Fibroblast of lung (primary cell): ENCODE measurements around the gene CAMKMT. TPM values are rescaled to one million over a fixed set of nuclear protein-coding genes. Genes with fewer than 3 reads are reported as not detected.

Experiments
- DNase-seq, 2 donors: peaks; one replicate each; pipeline versions ENCODE4 v3.0.0 to v3.0.0-alpha.2; 2010; ENCODE audit warnings: low read depth in 2 of 2
- H2AFZ ChIP-seq: 2 replicates; pipeline ENCODE4 v1.5.1; 2012; ENCODE audit warnings: low read length, control low read depth, inconsistent platforms
- H3K27ac ChIP-seq: 2 replicates; pipeline ENCODE4 v1.5.1; 2011; ENCODE audit warnings: low read length, control low read depth; ENCODE audit not compliant: insufficient read depth
- H3K27me3 ChIP-seq: 2 replicates; pipeline ENCODE4 v1.5.1; 2011; ENCODE audit warnings: mild to moderate bottlenecking, low read length; ENCODE audit not compliant: control insufficient read depth, insufficient read depth
- H3K36me3 ChIP-seq: 2 replicates; pipeline ENCODE4 v1.5.1; 2011; ENCODE audit warnings: low read length; ENCODE audit not compliant: control insufficient read depth, insufficient read depth
- H3K4me1 ChIP-seq: 2 replicates; pipeline ENCODE4 v1.5.1; 2011; ENCODE audit warnings: low read length; ENCODE audit not compliant: control insufficient read depth, insufficient read depth; ENCODE audit errors: extremely low read depth
- H3K4me2 ChIP-seq: 2 replicates; pipeline ENCODE4 v1.5.1; 2011; ENCODE audit warnings: low read length, control low read depth; ENCODE audit not compliant: insufficient read depth; ENCODE audit errors: extremely low read depth
- H3K4me3 ChIP-seq, 4 experiments: fragments of 200-600 bp in 1 of 4; sonication (generic) in 1 of 4; replicated peaks in 1 of 4; 2 replicates each; pipeline ENCODE4 v1.5.1; 2011 to 2016; ENCODE audit warnings: low read length in 4 of 4, low read depth in 3 of 4, mild to moderate bottlenecking in 3 of 4, control low read depth in 2 of 4, inconsistent platforms in 1 of 4, mixed read lengths in 1 of 4; ENCODE audit not compliant: insufficient read depth in 1 of 4; ENCODE audit errors: control extremely low read depth in 1 of 4
- H3K79me2 ChIP-seq: 2 replicates; pipeline ENCODE4 v1.5.1; 2012; ENCODE audit warnings: mild to moderate bottlenecking, low read length, inconsistent platforms; ENCODE audit not compliant: control insufficient read depth, insufficient read depth
- H3K9ac ChIP-seq: 2 replicates; pipeline ENCODE4 v1.5.1; 2011; ENCODE audit warnings: mild to moderate bottlenecking, low read length, control low read depth; ENCODE audit not compliant: insufficient read depth
- H3K9me3 ChIP-seq: 2 replicates; pipeline ENCODE4 v1.5.1; 2012; ENCODE audit warnings: low read depth, low read length; ENCODE audit not compliant: control insufficient read depth, insufficient read depth
- H4K20me1 ChIP-seq: 2 replicates; pipeline ENCODE4 v1.5.1; 2011; ENCODE audit warnings: low read length; ENCODE audit not compliant: control insufficient read depth, insufficient read depth; ENCODE audit errors: extremely low read depth
- CTCF ChIP-seq, 2 donors: IDR thresholded peaks in 1 of 2; conservative IDR thresholded peaks in 1 of 2; 1 replicate in 1 of 2; 2 replicates in 1 of 2; pipeline ENCODE4 v1.5.1; 2011 to 2012; ENCODE audit warnings: low read length in 2 of 2, control low read depth in 1 of 2, inconsistent platforms in 1 of 2, low read depth in 1 of 2, mild to moderate bottlenecking in 1 of 2
- EZH2 ChIP-seq: IDR thresholded peaks from 2 replicates; pipeline ENCODE4 v1.5.1; 2012; ENCODE audit warnings: low read length, control low read depth, mild to moderate bottlenecking; ENCODE audit errors: missing control alignments
- polyA plus RNA-seq, 2 donors: library from polyadenylated mRNA; depleted of rRNA in 1 of 2; stranded (reverse) in 1 of 2; unstranded in 1 of 2; fragments of >200 nt; gene quantifications; 2 replicates each; pipeline ENCODE4 v1.2.1, GENCODE V29; 2011 to 2012; ENCODE audit warnings: missing spikeins in 1 of 2
- total RNA-seq: library from RNA; depleted of rRNA; stranded (reverse); fragments of >200 nt; gene quantifications from 2 replicates; pipeline ENCODE4 v1.2.1, GENCODE V29; 2014

Gene CAMKMT
- total and polyA plus RNA-seq, 2 donors (not counting 1 experiment from before 2014, with no cell fraction given), result 7.9 to 11.6 TPM

GRCh38 chr2:44470151-44470550 lies 108.4 kb downstream of the CAMKMT start:
- Histone ChIP-seq H3K4me3 (no peak overlapping the region), H3K9ac (no peak overlapping the region), H4K20me1 (no peaks in the 10 kb centered on the region), H3K9me3 (no peaks in the 10 kb centered on the region), H3K79me2 (no peaks in the 10 kb centered on the region), H3K4me1 (no peaks in the 10 kb centered on the region), H3K4me2 (no peak overlapping the region), H3K27ac (no peak overlapping the region), H3K27me3 (no peaks in the 10 kb centered on the region), H3K36me3 (no peaks in the 10 kb centered on the region), H2AFZ (no peak overlapping the region)
- DNase-seq, result no peak
- TF ChIP-seq CTCF (conservative IDR thresholded peaks at IDR 0.05 in 1 of 2, IDR thresholded peaks at IDR 0.05 in 1 of 2; ENCODE audit: low read depth in 1 of 2, low read length in 2 of 2) (no peak), EZH2 (no peak)

- no peaks in the 10 kb centered on the region for H4K20me1 ChIP-seq
- H3K36me3 ChIP-seq, result no peaks in the 10 kb centered on the region
- no peaks in the 10 kb centered on the region for H3K27me3 ChIP-seq
- H3K9me3 ChIP-seq, result no peaks in the 10 kb centered on the region
- H3K9ac ChIP-seq, result no peak overlapping the region
- TF ChIP-seq EZH2 (no peak), CTCF (conservative IDR thresholded peaks at IDR 0.05 in 1 of 2, IDR thresholded peaks at IDR 0.05 in 1 of 2; ENCODE audit: low read depth in 1 of 2, low read length in 2 of 2) (no peak)
- H3K27ac ChIP-seq, result no peak overlapping the region
- no peaks in the 10 kb centered on the region for H3K79me2 ChIP-seq
- H3K4me2 ChIP-seq, result no peak overlapping the region
- H2AFZ ChIP-seq, result no peak overlapping the region
- no peak for DNase-seq
- H3K4me3 ChIP-seq, result no peak overlapping the region
- no peaks in the 10 kb centered on the region for H3K4me1 ChIP-seq
Observed at GRCh38 chr2:44477657-44478414, 116.1 kb downstream of the CAMKMT start.

GRCh38 chr2:44479127-44479887 lies 117.6 kb downstream of the CAMKMT start:
- TF ChIP-seq EZH2 (no peak), CTCF (conservative IDR thresholded peaks at IDR 0.05 in 1 of 2, IDR thresholded peaks at IDR 0.05 in 1 of 2; ENCODE audit: low read depth in 1 of 2, low read length in 2 of 2) (peak; percentile 100)
- no peaks in the 10 kb centered on the region for H3K27me3 ChIP-seq
- H3K4me3 ChIP-seq, result no peak overlapping the region
- no peaks in the 10 kb centered on the region for H4K20me1 ChIP-seq
- H3K79me2 ChIP-seq, result no peaks in the 10 kb centered on the region
- H3K27ac ChIP-seq, result no peak overlapping the region
- no peak overlapping the region for H2AFZ ChIP-seq
- no peaks in the 10 kb centered on the region for H3K9me3 ChIP-seq
- H3K4me2 ChIP-seq, result no peak overlapping the region
- no peaks in the 10 kb centered on the region for H3K36me3 ChIP-seq
- no peak overlapping the region for H3K9ac ChIP-seq
- peak; percentile 78 to 90 for DNase-seq
- H3K4me1 ChIP-seq, result no peaks in the 10 kb centered on the region
